Esophagus muscularis mucosa (tissue), 4 donors: ENCODE measurements around the gene ZNF441.

ENCODE experiments used
- EP300 ChIP-seq: sonication (generic); formaldehyde crosslinking; IDR thresholded peaks from one replicate; pipeline ENCODE4 v1.6.1; 2017; ENCODE audit warnings: antibody characterized with exemption
- POLR2A ChIP-seq: fragments of 450-650 bp; IDR thresholded peaks from one replicate; pipeline ENCODE4 v1.6.1; 2017; ENCODE audit warnings: antibody characterized with exemption, moderate library complexity, mild to moderate bottlenecking, low read depth
- POLR2AphosphoS5 ChIP-seq, 2 donors: sonication (generic); formaldehyde crosslinking; IDR thresholded peaks; one replicate each; pipeline ENCODE4 v1.6.1; 2017; ENCODE audit warnings: antibody characterized with exemption in 2 of 2
- TF ChIP-seq, protein P1 (sequence below), 3 experiments: fragments of 200-600 bp in 2 of 3; fragments of 450-650 bp in 1 of 3; sonication (generic) in 2 of 3; IDR thresholded peaks; one replicate each; pipeline ENCODE4 v1.5.1; 2017 to 2019; ENCODE audit warnings: antibody characterized with exemption in 3 of 3, mild to moderate bottlenecking in 2 of 3, moderate library complexity in 1 of 3

DNA sequence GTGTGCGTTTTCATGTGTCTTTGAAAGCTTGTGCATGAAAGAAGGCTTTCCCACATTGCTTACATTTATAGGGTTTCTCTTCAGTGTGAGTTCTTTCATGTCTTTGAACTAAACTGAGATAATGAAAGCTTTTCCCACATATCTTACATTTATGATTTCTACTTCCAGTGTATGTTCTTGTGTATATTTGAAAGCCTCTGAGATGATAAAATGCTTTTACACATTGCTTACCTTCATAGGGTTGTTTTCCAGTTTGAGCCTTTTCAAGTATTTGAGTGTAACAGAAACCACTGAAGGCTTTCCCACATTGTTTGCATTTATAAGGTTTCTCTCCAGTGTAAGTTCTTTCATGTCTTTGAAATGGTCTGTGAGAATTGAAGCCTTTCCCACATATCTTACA is 9.8 kb upstream of the ZNF441 start:
- TF ChIP-seq POLR2A, result no peak
- no peak for TF ChIP-seq POLR2AphosphoS5 (IDR thresholded peaks at IDR 0.05)
- TF ChIP-seq, protein P1, sequence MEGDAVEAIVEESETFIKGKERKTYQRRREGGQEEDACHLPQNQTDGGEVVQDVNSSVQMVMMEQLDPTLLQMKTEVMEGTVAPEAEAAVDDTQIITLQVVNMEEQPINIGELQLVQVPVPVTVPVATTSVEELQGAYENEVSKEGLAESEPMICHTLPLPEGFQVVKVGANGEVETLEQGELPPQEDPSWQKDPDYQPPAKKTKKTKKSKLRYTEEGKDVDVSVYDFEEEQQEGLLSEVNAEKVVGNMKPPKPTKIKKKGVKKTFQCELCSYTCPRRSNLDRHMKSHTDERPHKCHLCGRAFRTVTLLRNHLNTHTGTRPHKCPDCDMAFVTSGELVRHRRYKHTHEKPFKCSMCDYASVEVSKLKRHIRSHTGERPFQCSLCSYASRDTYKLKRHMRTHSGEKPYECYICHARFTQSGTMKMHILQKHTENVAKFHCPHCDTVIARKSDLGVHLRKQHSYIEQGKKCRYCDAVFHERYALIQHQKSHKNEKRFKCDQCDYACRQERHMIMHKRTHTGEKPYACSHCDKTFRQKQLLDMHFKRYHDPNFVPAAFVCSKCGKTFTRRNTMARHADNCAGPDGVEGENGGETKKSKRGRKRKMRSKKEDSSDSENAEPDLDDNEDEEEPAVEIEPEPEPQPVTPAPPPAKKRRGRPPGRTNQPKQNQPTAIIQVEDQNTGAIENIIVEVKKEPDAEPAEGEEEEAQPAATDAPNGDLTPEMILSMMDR (IDR thresholded peaks at IDR 0.05), result no peak
- TF ChIP-seq EP300, result no peak
